ENCODE measurements around the gene TRAPPC2B.

TRAPPC2B gene

DNA sequence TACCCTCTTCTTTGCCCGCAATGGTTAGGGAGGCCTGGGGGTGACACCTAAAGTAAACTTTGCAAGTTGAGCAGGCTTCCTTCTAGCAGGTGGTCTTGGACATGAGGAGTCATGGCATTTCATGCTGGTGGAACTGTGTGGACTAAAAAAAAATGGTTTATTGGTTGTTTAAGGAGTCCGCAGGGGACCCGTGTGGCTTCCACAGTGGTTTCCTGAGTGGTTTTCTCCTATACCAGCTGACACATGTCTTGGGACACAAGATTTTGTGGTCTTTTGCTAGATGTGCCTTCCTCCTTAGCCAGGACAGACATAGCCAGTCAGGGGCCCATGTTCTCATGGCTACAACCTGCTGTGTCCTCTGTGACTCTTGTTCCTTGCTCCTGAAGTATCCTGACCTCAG is 41.6 kb upstream of the TRAPPC2B start:
- TF ChIP-seq, protein P1, sequence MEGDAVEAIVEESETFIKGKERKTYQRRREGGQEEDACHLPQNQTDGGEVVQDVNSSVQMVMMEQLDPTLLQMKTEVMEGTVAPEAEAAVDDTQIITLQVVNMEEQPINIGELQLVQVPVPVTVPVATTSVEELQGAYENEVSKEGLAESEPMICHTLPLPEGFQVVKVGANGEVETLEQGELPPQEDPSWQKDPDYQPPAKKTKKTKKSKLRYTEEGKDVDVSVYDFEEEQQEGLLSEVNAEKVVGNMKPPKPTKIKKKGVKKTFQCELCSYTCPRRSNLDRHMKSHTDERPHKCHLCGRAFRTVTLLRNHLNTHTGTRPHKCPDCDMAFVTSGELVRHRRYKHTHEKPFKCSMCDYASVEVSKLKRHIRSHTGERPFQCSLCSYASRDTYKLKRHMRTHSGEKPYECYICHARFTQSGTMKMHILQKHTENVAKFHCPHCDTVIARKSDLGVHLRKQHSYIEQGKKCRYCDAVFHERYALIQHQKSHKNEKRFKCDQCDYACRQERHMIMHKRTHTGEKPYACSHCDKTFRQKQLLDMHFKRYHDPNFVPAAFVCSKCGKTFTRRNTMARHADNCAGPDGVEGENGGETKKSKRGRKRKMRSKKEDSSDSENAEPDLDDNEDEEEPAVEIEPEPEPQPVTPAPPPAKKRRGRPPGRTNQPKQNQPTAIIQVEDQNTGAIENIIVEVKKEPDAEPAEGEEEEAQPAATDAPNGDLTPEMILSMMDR (IDR thresholded peaks at IDR 0.05; ENCODE audit: insufficient read depth, low read depth, low read length, missing control alignments): no peak
- peak overlapping the region; percentile 81 for H3K4me3 ChIP-seq (ENCODE audit: low read depth, low read length)

DNA sequence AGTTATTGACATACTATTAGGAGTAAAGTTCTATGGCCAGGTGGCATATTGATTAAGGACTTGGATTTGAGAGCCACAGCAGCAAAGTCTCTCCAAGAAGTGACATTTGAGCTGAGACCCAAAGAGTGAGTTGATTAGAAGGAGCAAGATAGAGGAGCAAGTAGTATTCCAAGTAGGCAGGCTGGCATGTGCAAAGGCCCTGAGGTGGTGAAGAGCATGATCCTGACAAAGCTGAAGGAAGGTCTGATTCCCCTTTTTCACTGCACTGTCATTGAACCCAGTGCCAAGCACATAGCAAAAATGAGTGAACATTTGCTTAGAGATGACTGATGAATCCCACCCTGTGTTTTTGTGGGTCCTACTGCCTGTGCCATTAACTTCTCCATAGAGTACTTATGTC is 38.4 kb upstream of the TRAPPC2B start:
- DNase-seq (ENCODE audit: low read depth): no peak
- no peak overlapping the region for H3K4me3 ChIP-seq (ENCODE audit: low read depth, low read length)
- TF ChIP-seq, protein P1 (IDR thresholded peaks at IDR 0.05; ENCODE audit: insufficient read depth, low read depth, low read length, missing control alignments): no peak

More for the DNA sequence above, 41.6 kb upstream of the TRAPPC2B start:
- DNase-seq (ENCODE audit: low read depth): no peak

DNA sequence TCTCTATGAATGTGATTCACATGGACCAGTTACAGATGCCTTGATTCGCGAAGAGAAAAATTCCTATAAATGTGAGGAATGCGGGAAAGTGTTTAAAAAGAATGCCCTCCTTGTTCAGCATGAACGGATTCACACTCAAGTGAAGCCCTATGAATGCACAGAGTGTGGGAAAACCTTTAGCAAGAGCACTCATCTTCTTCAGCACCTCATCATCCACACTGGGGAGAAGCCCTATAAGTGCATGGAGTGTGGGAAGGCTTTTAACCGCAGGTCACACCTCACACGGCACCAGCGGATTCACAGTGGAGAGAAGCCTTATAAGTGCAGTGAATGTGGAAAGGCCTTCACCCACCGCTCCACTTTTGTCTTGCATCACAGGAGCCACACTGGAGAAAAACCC is 35.4 kb upstream of the TRAPPC2B start:
- no peak overlapping the region for H3K4me3 ChIP-seq (ENCODE audit: low read depth, low read length)
- TF ChIP-seq, protein P1 (IDR thresholded peaks at IDR 0.05; ENCODE audit: insufficient read depth, low read depth, low read length, missing control alignments): no peak
- DNase-seq (ENCODE audit: low read depth): no peak

DNA sequence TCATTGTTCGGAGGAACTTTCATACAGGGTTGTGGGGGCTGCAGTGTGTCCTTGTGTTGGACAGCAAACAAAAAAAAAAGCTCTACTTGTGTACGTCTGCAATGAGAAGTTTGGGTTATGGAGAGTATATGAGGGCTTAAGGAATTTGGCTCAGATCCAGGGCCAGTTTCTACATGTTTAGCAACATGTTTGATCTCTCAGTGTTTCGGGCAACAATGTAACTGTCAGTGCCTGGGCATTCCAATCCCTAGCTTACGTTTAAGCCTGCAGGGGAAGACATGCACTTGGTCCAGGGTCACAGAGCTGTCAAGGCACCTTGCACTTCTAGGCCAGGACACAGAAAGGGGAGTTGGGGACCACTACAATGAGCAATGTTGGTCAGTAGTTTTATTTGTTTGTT is 29.2 kb upstream of the TRAPPC2B start:
- DNase-seq (ENCODE audit: low read depth): no peak
- TF ChIP-seq, protein P1 (IDR thresholded peaks at IDR 0.05; ENCODE audit: insufficient read depth, low read depth, low read length, missing control alignments): no peak
- no peak overlapping the region for H3K4me3 ChIP-seq (ENCODE audit: low read depth, low read length)

DNA sequence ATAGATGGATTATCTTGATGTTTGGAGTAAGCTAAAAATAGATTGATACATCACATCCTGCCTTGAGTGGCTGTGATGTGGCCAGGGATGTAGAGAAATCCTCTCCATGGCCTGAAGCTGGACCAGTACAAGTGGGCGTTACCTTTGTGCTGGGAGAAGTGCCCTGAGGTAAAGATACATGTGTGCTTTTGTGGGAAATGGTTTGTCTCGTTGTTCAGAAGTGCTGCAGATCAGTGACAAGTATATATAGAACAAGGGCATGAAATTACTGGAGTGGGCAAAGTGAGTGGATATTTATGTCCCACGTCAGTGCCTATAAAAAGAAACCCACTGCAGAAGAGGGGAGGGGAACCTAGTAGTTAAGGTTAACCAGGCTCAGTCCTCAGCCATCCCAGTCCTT is 24.5 kb upstream of the TRAPPC2B start:
- TF ChIP-seq, protein P1 (IDR thresholded peaks at IDR 0.05; ENCODE audit: insufficient read depth, low read depth, low read length, missing control alignments): no peak
- H3K4me3 ChIP-seq (ENCODE audit: low read depth, low read length): no peak overlapping the region
- no peak for DNase-seq (ENCODE audit: low read depth)

DNA sequence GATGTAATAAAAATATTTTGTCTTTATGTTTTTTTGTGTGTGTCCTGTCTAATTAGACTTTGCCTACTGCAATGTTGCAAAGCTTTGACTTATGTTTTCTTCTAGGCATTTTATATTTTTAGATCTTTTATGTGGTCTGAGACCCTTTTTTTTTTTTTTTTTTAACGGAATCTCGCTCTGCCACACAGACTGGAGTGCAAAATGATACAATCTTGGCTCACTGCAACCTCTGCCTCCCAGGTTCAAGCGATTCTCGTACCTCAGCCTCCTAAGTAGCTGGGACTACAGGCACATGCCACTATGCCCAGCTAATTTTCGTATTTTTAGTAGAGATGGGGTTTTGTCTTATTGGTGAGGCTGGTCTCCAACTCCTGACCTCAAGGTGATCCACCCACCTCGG is 20.8 kb upstream of the TRAPPC2B start:
- no peak for DNase-seq (ENCODE audit: low read depth)
- TF ChIP-seq, protein P1 (IDR thresholded peaks at IDR 0.05; ENCODE audit: insufficient read depth, low read depth, low read length, missing control alignments): no peak
- H3K4me3 ChIP-seq (ENCODE audit: low read depth, low read length): no peak overlapping the region

DNA sequence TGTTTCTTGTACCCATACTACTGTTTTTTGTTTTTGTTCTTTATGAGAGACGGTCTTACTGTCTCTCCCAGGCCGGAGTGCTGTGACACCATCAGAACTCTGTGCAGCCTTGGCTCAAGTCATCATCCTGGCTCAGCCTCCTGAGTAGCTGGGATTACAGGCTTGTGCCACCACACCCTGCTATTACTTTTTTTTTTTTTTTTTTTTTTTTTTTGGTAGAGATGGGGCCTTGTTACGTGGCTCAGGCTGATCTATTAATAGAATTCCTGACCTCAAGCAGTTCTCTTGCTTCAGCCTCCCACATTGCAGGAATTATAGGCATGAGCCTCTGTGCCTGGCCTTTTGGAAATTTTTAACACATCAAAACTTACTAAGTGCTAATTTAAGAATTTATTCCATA is 15.2 kb upstream of the TRAPPC2B start:
- no peak for DNase-seq (ENCODE audit: low read depth)
- no peak overlapping the region for H3K4me3 ChIP-seq (ENCODE audit: low read depth, low read length)
- TF ChIP-seq, protein P1 (IDR thresholded peaks at IDR 0.05; ENCODE audit: insufficient read depth, low read depth, low read length, missing control alignments): no peak

Measured in GM12865 (cell line).